Right ventricle myocardium inferior (tissue), 1 donor: ENCODE results near the gene MRPL44. TPM values are rescaled to one million over a fixed set of nuclear protein-coding genes. Genes with fewer than 3 reads are reported as not detected.

ENCODE experiments used
- ATAC-seq: fragments of 200-7000 bp; cut with Tn5 transposase; one replicate; pipeline ENCODE4 v1.9.1; 2020; ENCODE audit warnings: mild to moderate bottlenecking, moderate library complexity
- DNase-seq: peaks from one replicate; pipeline ENCODE4 v3.0.0; 2021; ENCODE audit errors: missing footprints
- intact Hi-C: fragments of 100-400 bp; cut with DNase I; formaldehyde crosslinking; loops from one replicate; pipeline ENCODE4 v1.11.0; 2022
- long read RNA-seq: library from polyadenylated mRNA; unstranded; transcript quantifications from one replicate; pipeline ENCODE4 v2.0.0, GENCODE V29; 2021
- total RNA-seq: library from RNA; stranded (reverse); fragmentation: NEBNext Ultra II Directional; extraction: Animal tissue kit (Norgen Biotek cat#: 25700); gene quantifications from one replicate; pipeline ENCODE4 v1.2.1, GENCODE V29; 2021
- donor health status: DM: no; HTN: yes; CAD: no; lungs with severe emphysema.

The MRPL44 gene
- 36.5 TPM for total RNA-seq
- long read RNA-seq, transcript MRPL44-201 (4 exons, 1,748 nt), result major isoform, 37 of 37 reads
- long read RNA-seq, partial matches to known transcripts, result 0 of 37 reads
- long read RNA-seq, other reads (novel, unspliced or antisense), result 0 of 37 reads

- intact Hi-C loops, result loop anchor here (5.0 kb wide), 1 partner anchor 630 kb away; the partner anchor contains the start of gene CUL3
- ATAC-seq (peak; percentile 100), DNase-seq (peak; percentile 99)
Observed at GRCh38 chr2:223957092-223957851, at the start of gene MRPL44. MRPL44 (plus strand) TSS chr2:223957463; CDS start chr2:223957473, 10 bp downstream.

- ATAC-seq (no peak), DNase-seq (peak; percentile 49)
- intact Hi-C loops, result no loop called here
Observed at GRCh38 chr2:223908304-223908998, 48.8 kb upstream of the MRPL44 start.

- ATAC-seq (no peak), DNase-seq (no peak)
- intact Hi-C loops, result no loop called here
Observed at GRCh38 chr2:223909001-223909741, 48.1 kb upstream of the MRPL44 start.

GRCh38 chr2:223914324-223914723 is 42.9 kb upstream of the MRPL44 start:
- DNase-seq (no peak), ATAC-seq (no peak)
- intact Hi-C loops, result no loop called here

- intact Hi-C loops, result no loop called here
- DNase-seq (no peak), ATAC-seq (no peak)
Observed at GRCh38 chr2:223915071-223915470, 42.2 kb upstream of the MRPL44 start.

- ATAC-seq, result no peak
- DNase-seq, result no peak
- intact Hi-C loops, result no loop called here
Observed at GRCh38 chr2:223916181-223916920, 40.9 kb upstream of the MRPL44 start.

- intact Hi-C loops, result no loop called here
- ATAC-seq (no peak), DNase-seq (no peak)
Observed at GRCh38 chr2:223918671-223919134, 38.6 kb upstream of the MRPL44 start.

GRCh38 chr2:223920109-223920508 is 37.2 kb upstream of the MRPL44 start:
- no peak for ATAC-seq
- intact Hi-C loops, result no loop called here
- no peak for DNase-seq

- DNase-seq (no peak), ATAC-seq (no peak)
- intact Hi-C loops, result no loop called here
Observed at GRCh38 chr2:223921204-223921603, 36.1 kb upstream of the MRPL44 start.

GRCh38 chr2:223922308-223922707 is 35.0 kb upstream of the MRPL44 start:
- intact Hi-C loops, result no loop called here
- ATAC-seq, result no peak
- DNase-seq, result no peak

- ATAC-seq, result no peak
- intact Hi-C loops, result no loop called here
- DNase-seq, result no peak
Observed at GRCh38 chr2:223923976-223924375, 33.3 kb upstream of the MRPL44 start.

GRCh38 chr2:223925106-223925505 is 32.2 kb upstream of the MRPL44 start:
- intact Hi-C loops, result no loop called here
- ATAC-seq, result no peak
- DNase-seq, result no peak

GRCh38 chr2:223928113-223929006 is 28.9 kb upstream of the MRPL44 start:
- DNase-seq (no peak), ATAC-seq (no peak)
- intact Hi-C loops, result no loop called here

GRCh38 chr2:223929571-223930102 is 27.6 kb upstream of the MRPL44 start:
- intact Hi-C loops, result no loop called here
- no peak for ATAC-seq

GRCh38 chr2:223930103-223930976 is 26.9 kb upstream of the MRPL44 start:
- intact Hi-C loops, result no loop called here
- peak; percentile 90 for ATAC-seq
- DNase-seq, result peak; percentile 84

More at GRCh38 chr2:223929571-223930102, 27.6 kb upstream of the MRPL44 start:
- no peak for DNase-seq
